Measurements from ENCODE around the gene CPEB4. TPM values are rescaled to one million over a fixed set of nuclear protein-coding genes. Genes with fewer than 3 reads are reported as not detected.
A peak's percentile ranks its signal among the peaks of the same experiment; 100 is the strongest.

Gene CPEB4
- total and polyA plus RNA-seq, 9 of the 15 experiments (the other 6 are each of a cell fraction or from before 2014, with no cell fraction given): 7.4 to 21.3 (median 12.4) TPM

DNA sequence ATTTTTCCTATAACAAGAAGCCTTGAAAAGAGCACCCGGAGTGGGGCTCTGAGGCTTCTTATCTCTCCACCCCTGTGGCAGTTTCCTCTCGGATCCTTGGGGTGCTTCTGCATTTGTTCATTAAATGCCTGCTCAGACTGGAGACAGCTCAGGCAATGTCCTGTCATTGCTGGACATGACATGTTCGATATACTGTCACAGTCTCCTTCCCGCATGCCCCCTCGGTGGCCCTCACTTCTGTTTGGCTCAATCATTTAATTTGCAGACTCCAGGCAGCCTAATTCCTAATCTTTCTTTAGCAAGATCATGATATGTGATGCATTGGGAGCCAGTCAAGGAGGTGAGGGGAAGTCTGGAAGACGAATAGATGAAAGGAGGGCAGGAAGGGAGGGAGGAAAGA, 37.5 kb upstream of the CPEB4 start (continued):
- TF ChIP-seq, protein P1, sequence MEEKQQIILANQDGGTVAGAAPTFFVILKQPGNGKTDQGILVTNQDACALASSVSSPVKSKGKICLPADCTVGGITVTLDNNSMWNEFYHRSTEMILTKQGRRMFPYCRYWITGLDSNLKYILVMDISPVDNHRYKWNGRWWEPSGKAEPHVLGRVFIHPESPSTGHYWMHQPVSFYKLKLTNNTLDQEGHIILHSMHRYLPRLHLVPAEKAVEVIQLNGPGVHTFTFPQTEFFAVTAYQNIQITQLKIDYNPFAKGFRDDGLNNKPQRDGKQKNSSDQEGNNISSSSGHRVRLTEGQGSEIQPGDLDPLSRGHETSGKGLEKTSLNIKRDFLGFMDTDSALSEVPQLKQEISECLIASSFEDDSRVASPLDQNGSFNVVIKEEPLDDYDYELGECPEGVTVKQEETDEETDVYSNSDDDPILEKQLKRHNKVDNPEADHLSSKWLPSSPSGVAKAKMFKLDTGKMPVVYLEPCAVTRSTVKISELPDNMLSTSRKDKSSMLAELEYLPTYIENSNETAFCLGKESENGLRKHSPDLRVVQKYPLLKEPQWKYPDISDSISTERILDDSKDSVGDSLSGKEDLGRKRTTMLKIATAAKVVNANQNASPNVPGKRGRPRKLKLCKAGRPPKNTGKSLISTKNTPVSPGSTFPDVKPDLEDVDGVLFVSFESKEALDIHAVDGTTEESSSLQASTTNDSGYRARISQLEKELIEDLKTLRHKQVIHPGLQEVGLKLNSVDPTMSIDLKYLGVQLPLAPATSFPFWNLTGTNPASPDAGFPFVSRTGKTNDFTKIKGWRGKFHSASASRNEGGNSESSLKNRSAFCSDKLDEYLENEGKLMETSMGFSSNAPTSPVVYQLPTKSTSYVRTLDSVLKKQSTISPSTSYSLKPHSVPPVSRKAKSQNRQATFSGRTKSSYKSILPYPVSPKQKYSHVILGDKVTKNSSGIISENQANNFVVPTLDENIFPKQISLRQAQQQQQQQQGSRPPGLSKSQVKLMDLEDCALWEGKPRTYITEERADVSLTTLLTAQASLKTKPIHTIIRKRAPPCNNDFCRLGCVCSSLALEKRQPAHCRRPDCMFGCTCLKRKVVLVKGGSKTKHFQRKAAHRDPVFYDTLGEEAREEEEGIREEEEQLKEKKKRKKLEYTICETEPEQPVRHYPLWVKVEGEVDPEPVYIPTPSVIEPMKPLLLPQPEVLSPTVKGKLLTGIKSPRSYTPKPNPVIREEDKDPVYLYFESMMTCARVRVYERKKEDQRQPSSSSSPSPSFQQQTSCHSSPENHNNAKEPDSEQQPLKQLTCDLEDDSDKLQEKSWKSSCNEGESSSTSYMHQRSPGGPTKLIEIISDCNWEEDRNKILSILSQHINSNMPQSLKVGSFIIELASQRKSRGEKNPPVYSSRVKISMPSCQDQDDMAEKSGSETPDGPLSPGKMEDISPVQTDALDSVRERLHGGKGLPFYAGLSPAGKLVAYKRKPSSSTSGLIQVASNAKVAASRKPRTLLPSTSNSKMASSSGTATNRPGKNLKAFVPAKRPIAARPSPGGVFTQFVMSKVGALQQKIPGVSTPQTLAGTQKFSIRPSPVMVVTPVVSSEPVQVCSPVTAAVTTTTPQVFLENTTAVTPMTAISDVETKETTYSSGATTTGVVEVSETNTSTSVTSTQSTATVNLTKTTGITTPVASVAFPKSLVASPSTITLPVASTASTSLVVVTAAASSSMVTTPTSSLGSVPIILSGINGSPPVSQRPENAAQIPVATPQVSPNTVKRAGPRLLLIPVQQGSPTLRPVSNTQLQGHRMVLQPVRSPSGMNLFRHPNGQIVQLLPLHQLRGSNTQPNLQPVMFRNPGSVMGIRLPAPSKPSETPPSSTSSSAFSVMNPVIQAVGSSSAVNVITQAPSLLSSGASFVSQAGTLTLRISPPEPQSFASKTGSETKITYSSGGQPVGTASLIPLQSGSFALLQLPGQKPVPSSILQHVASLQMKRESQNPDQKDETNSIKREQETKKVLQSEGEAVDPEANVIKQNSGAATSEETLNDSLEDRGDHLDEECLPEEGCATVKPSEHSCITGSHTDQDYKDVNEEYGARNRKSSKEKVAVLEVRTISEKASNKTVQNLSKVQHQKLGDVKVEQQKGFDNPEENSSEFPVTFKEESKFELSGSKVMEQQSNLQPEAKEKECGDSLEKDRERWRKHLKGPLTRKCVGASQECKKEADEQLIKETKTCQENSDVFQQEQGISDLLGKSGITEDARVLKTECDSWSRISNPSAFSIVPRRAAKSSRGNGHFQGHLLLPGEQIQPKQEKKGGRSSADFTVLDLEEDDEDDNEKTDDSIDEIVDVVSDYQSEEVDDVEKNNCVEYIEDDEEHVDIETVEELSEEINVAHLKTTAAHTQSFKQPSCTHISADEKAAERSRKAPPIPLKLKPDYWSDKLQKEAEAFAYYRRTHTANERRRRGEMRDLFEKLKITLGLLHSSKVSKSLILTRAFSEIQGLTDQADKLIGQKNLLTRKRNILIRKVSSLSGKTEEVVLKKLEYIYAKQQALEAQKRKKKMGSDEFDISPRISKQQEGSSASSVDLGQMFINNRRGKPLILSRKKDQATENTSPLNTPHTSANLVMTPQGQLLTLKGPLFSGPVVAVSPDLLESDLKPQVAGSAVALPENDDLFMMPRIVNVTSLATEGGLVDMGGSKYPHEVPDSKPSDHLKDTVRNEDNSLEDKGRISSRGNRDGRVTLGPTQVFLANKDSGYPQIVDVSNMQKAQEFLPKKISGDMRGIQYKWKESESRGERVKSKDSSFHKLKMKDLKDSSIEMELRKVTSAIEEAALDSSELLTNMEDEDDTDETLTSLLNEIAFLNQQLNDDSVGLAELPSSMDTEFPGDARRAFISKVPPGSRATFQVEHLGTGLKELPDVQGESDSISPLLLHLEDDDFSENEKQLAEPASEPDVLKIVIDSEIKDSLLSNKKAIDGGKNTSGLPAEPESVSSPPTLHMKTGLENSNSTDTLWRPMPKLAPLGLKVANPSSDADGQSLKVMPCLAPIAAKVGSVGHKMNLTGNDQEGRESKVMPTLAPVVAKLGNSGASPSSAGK (IDR thresholded peaks at IDR 0.05): no peak
- TF ChIP-seq, protein P2, sequence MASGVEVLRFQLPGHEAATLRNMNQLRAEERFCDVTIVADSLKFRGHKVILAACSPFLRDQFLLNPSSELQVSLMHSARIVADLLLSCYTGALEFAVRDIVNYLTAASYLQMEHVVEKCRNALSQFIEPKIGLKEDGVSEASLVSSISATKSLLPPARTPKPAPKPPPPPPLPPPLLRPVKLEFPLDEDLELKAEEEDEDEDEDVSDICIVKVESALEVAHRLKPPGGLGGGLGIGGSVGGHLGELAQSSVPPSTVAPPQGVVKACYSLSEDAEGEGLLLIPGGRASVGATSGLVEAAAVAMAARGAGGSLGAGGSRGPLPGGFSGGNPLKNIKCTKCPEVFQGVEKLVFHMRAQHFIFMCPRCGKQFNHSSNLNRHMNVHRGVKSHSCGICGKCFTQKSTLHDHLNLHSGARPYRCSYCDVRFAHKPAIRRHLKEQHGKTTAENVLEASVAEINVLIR (CRISPR knock-in tag; IDR thresholded peaks at IDR 0.05): 0 out of 2 replicates have a peak, but pooled peaks have one; percentile 4
- TF ChIP-seq MEIS2 (IDR thresholded peaks at IDR 0.05; ENCODE audit: partially characterized antibody) (peak; percentile 52), NFE2L1 (tag; IDR thresholded peaks at IDR 0.05; ENCODE audit: borderline replicate concordance, low read depth) (no peak), JUND (IDR thresholded peaks at IDR 0.05; ENCODE audit: borderline replicate concordance, low read depth, low read length) (no peak), JUND (tag; IDR thresholded peaks at IDR 0.05; ENCODE audit: borderline replicate concordance, low read depth, low read length) (peak; percentile 38; the same call in 1 of the 3 replicates), ZNF830 (CRISPR knock-in tag; IDR thresholded peaks at IDR 0.05) (no peak), CHD1 (IDR thresholded peaks at IDR 0.05; ENCODE audit: low read length) (no peak), MYNN (IDR thresholded peaks at IDR 0.05) (0 out of 2 replicates have a peak, but pooled peaks have one; percentile 26), MYNN (CRISPR knock-in tag; IDR thresholded peaks at IDR 0.05) (no peak), PRMT5 (CRISPR knock-in tag; IDR thresholded peaks at IDR 0.05) (no peak)
- TF ChIP-seq, protein P3, sequence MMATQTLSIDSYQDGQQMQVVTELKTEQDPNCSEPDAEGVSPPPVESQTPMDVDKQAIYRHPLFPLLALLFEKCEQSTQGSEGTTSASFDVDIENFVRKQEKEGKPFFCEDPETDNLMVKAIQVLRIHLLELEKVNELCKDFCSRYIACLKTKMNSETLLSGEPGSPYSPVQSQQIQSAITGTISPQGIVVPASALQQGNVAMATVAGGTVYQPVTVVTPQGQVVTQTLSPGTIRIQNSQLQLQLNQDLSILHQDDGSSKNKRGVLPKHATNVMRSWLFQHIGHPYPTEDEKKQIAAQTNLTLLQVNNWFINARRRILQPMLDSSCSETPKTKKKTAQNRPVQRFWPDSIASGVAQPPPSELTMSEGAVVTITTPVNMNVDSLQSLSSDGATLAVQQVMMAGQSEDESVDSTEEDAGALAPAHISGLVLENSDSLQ (IDR thresholded peaks at IDR 0.05): peak; percentile 45
